Activated T-cell treated with anti-CD3 and anti-CD28 coated beads for 4 hours (primary cell): ENCODE results near the gene DBR1.
A peak's percentile ranks its signal among the peaks of the same experiment; 100 is the strongest.

Experiments
- DNase-seq: peaks from one replicate; pipeline ENCODE4 v3.0.0-alpha.2; 2020

DBR1 gene

DNA sequence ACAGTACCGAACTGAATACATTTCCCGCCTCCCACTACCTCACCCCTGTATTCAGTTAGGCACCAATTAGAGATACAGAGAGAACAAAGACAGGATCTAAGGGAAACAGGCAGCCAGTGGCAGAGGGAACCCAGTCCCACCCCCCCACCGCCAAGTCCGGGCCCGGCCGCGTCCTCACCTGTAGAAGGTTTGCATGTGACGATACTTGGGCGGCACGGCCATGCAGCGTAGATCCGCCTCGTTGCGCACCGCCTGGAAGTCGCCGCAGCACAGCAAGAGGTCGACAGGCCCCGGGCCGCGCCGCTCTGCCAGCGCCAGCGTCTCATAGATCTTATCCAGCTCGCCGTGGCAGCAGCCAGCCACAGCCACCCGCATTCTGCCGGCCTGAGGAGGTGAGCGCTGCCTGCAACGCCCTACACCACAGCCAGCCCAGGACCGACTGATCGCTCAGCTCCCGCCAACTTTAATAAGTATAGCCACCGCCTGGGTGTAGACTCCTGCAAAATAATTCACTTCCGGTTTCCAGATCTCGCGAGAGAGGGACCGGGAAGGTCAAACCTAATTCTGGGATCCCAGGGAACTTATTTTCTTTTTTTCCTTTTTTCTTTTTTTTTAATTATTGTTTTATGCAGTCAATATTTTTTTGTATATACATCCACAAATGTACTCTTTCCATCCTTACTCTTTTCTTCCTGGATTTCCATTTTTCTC lies at the start of gene DBR1:
Gene DBR1, minus strand, starts transcription at position 501 of the 711 bp plus-strand sequence. Its CDS starts 126 bp downstream, at position 375.
- peak; percentile 70 for DNase-seq

GRCh38 chr3:138222942-138223287 lies 48.2 kb upstream of the DBR1 start:
- DNase-seq: no peak

- no peak for DNase-seq
These were observed 47.6 kb upstream of the DBR1 start for GRCh38 chr3:138222131-138222941.

DNA sequence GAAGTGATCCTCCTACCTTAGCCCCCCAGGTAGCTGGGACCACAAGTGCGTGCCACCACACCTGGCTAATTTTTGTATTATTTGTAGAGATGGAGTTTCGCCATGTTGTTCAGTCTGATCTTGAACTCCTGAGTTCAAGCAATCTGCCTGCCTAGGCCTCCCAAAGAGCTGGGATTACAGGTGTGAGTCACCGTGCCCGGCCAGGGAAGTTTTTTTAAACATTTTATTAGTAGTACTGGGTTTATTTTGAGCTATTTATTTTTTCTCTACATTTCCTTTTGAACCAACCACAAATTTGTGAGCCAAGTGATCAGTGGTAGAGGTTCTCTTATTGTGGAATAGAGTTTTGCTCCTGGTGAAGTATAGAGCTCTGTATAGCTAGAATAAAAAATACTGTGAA lies 46.1 kb upstream of the DBR1 start:
- no peak for DNase-seq

- no peak for DNase-seq
These were observed 45.5 kb upstream of the DBR1 start for GRCh38 chr3:138220242-138220641.

- DNase-seq: no peak
These were observed 44.5 kb upstream of the DBR1 start for GRCh38 chr3:138219255-138219654.

GRCh38 chr3:138213398-138214085 lies 38.8 kb upstream of the DBR1 start:
- DNase-seq: no peak

- DNase-seq: no peak
These were observed 35.8 kb upstream of the DBR1 start for GRCh38 chr3:138210528-138210927.

DNA sequence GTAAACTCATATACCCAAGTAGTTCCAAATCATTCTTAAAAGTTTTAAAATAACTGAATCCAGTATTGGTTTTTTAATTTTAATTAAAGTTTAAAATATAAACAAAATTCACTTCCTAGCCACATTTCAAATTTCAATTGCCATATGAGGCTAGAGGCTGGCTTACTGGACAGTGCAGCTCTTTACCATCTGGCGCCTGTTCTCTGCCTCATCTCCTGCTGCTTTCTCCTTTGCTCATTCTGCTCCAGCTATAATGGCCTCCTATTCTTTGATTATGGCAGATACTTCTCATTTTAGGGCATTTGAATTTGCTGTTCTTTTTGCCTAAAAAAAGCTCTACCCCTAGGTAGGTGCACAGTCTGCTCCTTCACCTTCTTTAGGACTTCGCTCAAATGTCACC lies 31.5 kb upstream of the DBR1 start:
- no peak for DNase-seq

DNA sequence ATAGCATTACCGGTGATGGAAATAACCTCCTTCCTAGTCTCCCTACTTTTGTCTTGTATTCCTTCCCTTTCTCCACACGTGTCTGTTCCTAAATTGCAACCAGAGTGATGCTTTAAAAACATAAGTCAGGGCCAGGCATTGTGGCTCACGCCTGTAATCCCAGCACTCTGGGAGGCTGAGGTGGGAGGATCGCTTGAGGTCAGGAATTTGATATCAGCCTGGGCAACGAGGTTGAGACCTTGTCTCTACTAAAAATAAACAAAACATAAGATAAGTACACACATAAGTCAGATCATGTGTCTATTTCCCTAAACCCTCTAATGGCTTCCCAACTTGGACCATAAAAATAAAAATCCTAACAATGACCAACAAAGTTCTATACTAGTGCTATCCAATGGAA lies 30.8 kb upstream of the DBR1 start:
- DNase-seq: no peak

- no peak for DNase-seq
These were observed 29.2 kb upstream of the DBR1 start for GRCh38 chr3:138203938-138204337.

DNA sequence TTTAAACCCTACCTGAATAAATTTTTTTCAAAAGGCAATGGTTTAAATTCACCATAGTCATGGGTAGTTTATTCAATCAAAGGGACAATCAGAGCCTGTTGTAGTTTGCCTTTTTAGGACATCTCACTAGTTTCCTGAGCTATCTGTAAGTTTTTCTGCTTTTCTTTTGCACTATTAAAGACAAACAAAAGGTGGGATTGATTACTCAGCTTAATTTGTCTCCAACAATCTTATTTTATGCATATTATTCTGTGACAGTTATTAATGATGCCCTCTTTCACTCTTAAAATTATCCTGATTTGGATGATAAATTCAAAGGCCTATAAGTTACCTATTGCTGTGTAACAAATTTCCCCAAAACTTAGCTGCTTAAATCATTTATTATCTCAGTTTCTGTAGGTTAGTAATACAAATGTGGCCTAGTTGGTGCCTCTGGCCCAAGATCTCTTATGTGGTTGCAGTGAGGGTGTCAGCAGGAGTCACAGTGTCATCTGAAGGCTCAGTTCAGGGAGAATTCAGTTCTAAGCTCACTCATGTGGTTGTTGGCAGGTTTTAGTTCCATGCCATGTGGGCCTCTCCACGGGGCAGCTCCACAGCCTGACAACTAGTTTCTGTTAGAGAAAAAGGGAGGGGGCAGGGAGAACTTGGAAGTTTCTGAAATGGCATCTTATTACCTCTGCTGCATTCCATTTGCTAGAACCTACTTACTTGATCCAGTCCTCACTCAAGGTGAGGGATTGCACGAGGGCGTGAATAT lies 28.4 kb upstream of the DBR1 start:
- DNase-seq: no peak

- DNase-seq: no peak
These were observed 25.7 kb upstream of the DBR1 start for GRCh38 chr3:138200424-138200823.

DNA sequence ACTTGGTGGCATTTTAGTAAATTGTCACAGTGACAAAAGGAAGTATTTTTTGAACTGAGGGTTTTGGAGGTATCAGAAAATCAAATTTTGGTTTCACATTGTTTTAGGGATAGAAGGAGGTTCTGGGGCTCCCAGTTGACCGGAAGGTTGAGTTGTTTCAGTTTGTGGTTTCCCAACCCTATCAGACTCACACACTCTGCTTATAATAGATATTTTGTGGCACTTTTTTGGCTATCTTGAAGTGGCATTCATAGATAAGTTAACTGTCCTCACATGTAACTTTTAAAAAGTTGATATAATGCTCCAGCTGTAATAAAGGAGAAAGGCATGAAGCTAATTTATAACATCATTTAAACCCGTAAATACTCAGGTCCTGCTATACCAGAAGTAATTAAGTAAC lies 25.1 kb upstream of the DBR1 start:
- DNase-seq: no peak

- DNase-seq: no peak
These were observed 22.8 kb upstream of the DBR1 start for GRCh38 chr3:138197524-138197923.

- DNase-seq: no peak
These were observed 22.3 kb upstream of the DBR1 start for GRCh38 chr3:138197058-138197457.

DNA sequence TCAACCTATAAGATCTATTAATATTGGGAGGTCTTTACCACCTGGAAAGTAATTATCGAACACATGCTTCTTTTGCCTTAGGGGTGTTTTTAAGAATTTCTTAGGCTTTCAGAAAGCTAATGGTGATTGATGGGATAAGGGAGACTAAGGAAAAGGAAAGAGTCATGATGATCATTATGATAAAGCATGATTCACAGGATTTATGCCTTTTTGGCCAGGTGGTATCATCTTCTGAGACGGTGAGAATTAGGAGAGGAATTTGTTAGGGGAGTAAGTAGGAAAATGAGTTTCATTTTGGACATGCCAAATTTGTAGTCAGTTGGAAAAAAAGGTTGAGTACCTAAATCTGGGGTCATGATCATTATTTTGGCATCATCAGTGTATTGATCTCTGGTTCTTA lies 21.3 kb upstream of the DBR1 start:
- no peak for DNase-seq

DNA sequence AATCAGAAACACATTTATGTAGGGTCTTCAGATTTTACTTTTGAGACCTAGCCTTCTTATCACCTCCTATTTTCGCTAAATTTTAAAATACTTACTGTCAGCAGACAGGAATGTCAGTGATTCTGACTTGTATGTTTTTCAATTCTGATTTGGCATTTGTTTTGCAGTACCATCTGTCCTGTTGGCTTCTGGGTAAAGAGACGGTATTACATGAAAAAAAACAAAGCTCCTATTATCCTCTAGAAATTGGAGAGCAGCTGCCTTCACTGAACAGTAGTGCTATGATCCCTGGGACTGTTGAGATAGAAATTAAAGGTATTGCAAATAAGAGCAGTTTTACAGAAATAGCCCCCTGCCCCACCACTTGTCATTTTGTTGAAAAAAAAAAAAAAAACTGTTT lies 20.8 kb upstream of the DBR1 start:
- DNase-seq: no peak

DNA sequence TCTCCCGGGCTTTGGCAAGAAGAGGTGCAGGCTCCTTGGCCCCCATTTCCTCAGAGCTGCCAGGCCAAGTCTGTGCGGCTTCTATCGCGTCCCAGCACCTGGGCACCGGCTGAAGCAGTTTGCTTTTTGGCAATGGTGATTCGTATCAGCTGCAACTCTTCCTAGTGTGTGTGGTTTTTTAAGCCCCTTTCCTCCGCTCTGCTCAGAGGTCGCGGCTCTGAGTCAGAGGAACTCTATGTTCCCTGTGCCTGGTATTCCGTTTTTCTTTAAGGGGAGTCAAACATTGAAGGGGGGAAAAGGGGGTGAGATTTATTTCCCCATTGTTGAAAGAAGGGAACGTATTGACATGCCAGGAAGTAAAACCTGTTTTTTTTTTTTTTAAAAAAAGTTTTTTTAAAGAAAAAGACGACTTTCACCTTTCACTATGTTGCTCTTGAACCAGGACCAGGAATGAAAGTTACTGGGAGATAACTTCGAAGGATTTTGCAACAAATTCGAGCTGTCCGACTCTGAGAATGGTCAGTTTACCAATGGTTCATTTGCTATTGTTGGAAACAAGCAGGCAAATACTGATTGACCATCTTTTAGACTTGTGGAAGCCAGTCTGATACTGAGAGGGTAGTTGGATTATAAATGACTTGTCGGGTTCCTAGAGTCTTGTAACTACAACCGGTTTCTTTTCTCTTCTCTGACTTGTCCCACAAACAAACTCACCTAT lies 13.5 kb upstream of the DBR1 start:
- no peak for DNase-seq

GRCh38 chr3:138187296-138188012 lies 12.7 kb upstream of the DBR1 start, which contains the start of gene ARMC8:
ARMC8 (plus strand) TSS chr3:138187301; CDS start chr3:138187555, 254 bp downstream.
- DNase-seq: peak; percentile 11

GRCh38 chr3:138186803-138187295 lies 12.1 kb upstream of the DBR1 start:
- peak; percentile 82 for DNase-seq
